GM12864 (cell line): ENCODE data around the gene SH3BP5L.
"Not testable (repeated sequence)": the region's sequence is repeated elsewhere in the genome, so short reads cannot be mapped to it uniquely, and the experiment has no call there.

Experiments used
- DNase-seq: peaks from one replicate; pipeline ENCODE4 v3.0.0-alpha.2; 2011; ENCODE audit warnings: low read depth
- H3K4me3 ChIP-seq: 2 replicates; pipeline ENCODE4 v1.5.1; 2011; ENCODE audit warnings: mild to moderate bottlenecking, low read depth, low read length, control low read depth
- TF ChIP-seq, protein P1 (sequence below): IDR thresholded peaks from 2 replicates; pipeline ENCODE4 v1.5.1; 2011; ENCODE audit warnings: low read depth, mild to moderate bottlenecking, moderate library complexity, low read length, control low read depth, inconsistent platforms; ENCODE audit errors: missing control alignments

Gene SH3BP5L

GRCh38 chr1:248838357-248839167 lies 12.8 kb upstream of the SH3BP5L start:
- H3K4me3 ChIP-seq = peak overlapping the region; percentile 96
- peak; percentile 89 for DNase-seq
- TF ChIP-seq, protein P1, sequence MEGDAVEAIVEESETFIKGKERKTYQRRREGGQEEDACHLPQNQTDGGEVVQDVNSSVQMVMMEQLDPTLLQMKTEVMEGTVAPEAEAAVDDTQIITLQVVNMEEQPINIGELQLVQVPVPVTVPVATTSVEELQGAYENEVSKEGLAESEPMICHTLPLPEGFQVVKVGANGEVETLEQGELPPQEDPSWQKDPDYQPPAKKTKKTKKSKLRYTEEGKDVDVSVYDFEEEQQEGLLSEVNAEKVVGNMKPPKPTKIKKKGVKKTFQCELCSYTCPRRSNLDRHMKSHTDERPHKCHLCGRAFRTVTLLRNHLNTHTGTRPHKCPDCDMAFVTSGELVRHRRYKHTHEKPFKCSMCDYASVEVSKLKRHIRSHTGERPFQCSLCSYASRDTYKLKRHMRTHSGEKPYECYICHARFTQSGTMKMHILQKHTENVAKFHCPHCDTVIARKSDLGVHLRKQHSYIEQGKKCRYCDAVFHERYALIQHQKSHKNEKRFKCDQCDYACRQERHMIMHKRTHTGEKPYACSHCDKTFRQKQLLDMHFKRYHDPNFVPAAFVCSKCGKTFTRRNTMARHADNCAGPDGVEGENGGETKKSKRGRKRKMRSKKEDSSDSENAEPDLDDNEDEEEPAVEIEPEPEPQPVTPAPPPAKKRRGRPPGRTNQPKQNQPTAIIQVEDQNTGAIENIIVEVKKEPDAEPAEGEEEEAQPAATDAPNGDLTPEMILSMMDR = no peak

DNA sequence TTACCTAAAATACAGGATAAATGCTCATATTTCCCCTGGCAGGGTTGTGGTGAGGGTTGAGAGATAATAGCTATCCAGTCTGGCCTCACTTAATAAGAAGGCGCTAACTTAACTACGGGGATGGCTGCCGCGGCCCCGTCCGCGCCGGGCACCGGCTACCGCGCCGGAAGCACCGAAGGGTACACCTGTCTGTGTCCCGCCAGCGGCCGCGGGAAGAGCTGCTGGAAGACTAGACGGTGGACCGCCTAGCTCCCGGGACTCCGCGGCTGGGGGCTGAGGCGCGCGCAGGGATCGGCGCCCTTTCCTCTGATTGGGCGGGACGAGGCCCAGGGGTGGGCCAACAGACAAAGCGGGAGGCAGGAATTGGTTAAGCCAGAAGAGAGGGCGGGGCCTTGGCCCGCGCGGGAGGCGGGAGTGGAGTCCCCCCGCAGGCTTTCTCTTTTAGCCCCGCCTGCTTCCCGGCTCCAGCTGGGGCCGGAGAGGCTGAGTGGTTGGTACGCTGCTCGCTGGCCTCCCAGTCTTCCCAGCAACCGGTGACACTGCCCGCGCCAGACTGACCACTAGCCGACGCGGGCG lies 12.2 kb upstream of the SH3BP5L start, which contains the start of gene ZNF672:
Gene ZNF672, plus strand, starts transcription at position 444 of the 576 bp plus-strand sequence. CDS start 9,051 bp downstream, outside the sequence.
- H3K4me3 ChIP-seq = peak within 1 kb of the TSS; percentile 96
- peak; percentile 84 for DNase-seq
- TF ChIP-seq, protein P1 = no peak

DNA sequence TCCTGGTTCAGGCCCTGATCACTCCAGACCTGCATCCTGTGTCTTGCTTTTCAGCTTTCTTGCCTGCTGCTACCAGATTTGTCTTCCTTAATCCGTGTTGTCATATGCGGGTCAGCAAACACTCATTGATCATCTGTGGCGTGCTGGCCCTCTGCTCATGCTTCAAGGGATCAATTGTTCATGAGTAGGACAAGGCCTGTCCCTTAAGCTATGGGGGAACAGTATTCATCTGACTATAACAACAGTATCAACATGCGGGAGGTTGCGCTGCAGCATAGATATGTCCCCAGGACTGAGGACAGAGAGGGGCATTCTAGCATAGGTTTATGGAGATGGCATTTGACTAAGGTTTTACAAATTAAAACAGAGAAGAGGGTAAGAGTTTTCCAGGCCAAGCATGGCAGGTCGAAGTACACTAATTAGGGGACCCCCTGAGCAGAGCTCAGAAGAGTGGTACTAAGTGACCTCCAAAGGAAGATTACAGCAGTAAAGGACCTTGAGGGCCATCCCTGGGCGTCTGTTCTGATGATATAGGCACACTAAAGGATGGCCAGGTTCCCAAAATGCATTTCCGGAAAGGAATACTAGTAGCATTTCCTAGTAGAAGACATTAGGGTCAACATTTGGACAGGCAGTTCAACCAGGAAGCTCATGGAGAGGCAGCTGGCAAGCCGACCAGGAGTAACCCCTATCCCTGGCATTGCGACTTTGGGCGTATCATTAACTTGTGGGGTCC lies 11.5 kb upstream of the SH3BP5L start:
- peak overlapping the region; percentile 96 for H3K4me3 ChIP-seq
- no peak for DNase-seq
- TF ChIP-seq, protein P1 = no peak

GRCh38 chr1:248834343-248834940 lies 8.7 kb upstream of the SH3BP5L start:
- TF ChIP-seq, protein P1 = no peak
- DNase-seq = no peak
- H3K4me3 ChIP-seq = no peak overlapping the region

DNA sequence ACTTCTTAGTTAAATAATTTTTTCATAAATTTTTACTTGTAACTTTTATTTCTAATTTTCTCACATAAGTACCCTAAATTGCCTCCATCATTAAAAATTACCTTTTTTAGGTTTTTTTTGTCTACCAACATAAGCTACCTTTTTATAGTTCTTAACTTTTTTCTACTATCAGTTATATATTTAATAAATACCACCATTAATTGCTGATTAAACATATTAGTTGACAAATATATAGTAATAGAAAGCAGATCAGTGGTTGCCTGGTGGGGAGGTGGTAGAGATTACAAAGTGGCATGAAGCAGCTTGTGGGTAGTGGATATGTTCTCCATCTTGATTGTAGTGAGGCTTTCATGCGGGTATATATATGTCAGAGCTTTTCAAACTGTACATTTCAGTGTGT lies 6.1 kb upstream of the SH3BP5L start:
- no peak for DNase-seq
- TF ChIP-seq, protein P1 = no peak
- no peak overlapping the region for H3K4me3 ChIP-seq

DNA sequence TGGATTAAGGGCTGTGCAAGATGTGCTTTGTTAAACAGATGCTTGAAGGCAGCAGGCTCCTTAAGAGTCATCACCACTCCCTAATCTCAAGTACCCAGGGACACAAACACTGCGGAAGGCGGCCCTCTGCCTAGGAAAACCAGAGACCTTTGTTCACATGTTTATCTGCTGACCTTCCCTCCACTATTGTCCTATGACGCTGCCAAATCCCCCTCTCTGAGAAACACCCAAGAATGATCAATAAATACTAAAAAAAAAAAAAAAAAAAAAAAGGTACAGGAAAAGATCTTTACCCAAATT lies 5.0 kb upstream of the SH3BP5L start:
- H3K4me3 ChIP-seq, DNase-seq: not testable (repeated sequence)

GRCh38 chr1:248828845-248829244 lies 3.1 kb upstream of the SH3BP5L start:
- TF ChIP-seq, protein P1 = no peak
- H3K4me3 ChIP-seq = no peak overlapping the region
- DNase-seq = no peak
